Gastroesophageal sphincter (tissue), 4 donors: ENCODE results near the gene PIAS4. TPM values are rescaled to one million over a fixed set of nuclear protein-coding genes. Genes with fewer than 3 reads are reported as not detected.

Experiments
- ATAC-seq: fragments of 150-250 bp; one replicate; pipeline ENCODE4 v1.9.1; 2016; ENCODE audit warnings: mild to moderate bottlenecking, moderate library complexity
- H3K27ac ChIP-seq, 4 donors: fragments of 200-600 bp; sonication (generic) in 3 of 4; 1 replicate in 3 of 4; 2 replicates in 1 of 4; pipeline ENCODE4 v1.5.1; 2016 to 2019
- H3K27me3 ChIP-seq: fragments of 200-600 bp; sonication (generic); one replicate; pipeline ENCODE4 v1.5.1; 2019
- H3K36me3 ChIP-seq, 2 donors: fragments of 200-600 bp; sonication (generic); one replicate each; pipeline ENCODE4 v1.5.1; 2019; ENCODE audit warnings: control low read depth in 1 of 2
- H3K4me1 ChIP-seq, 3 donors: fragments of 200-600 bp; sonication (generic); 1 replicate in 2 of 3; 2 replicates in 1 of 3; pipeline ENCODE4 v1.5.1; 2016 to 2019; ENCODE audit warnings: control low read depth in 2 of 3
- H3K4me3 ChIP-seq, 2 donors: fragments of 200-600 bp; sonication (generic); one replicate each; pipeline ENCODE4 v1.5.1; 2019; ENCODE audit warnings: mild to moderate bottlenecking in 1 of 2, moderate library complexity in 1 of 2
- H3K9me3 ChIP-seq, 3 donors: fragments of 200-600 bp; sonication (generic); one replicate each; pipeline ENCODE4 v1.5.1; 2017 to 2019; ENCODE audit warnings: control low read depth in 2 of 3
- CTCF ChIP-seq, 4 experiments: fragments of 200-600 bp in 2 of 4; fragments of 450-650 bp in 2 of 4; sonication (generic) in 1 of 4; IDR thresholded peaks; one replicate each; pipeline ENCODE4 v1.5.1; 2017 to 2019; ENCODE audit warnings: antibody characterized with exemption in 4 of 4, mild to moderate bottlenecking in 2 of 4, moderate library complexity in 2 of 4
- EP300 ChIP-seq: sonication (generic); formaldehyde crosslinking; IDR thresholded peaks from one replicate; pipeline ENCODE4 v1.6.1; 2017; ENCODE audit warnings: antibody characterized with exemption, mild to moderate bottlenecking
- POLR2A ChIP-seq, 2 donors: fragments of 450-650 bp; IDR thresholded peaks; one replicate each; pipeline ENCODE4 v1.6.1; 2017; ENCODE audit warnings: antibody characterized with exemption in 2 of 2, mild to moderate bottlenecking in 2 of 2, moderate library complexity in 1 of 2
- POLR2AphosphoS5 ChIP-seq: sonication (generic); formaldehyde crosslinking; IDR thresholded peaks from one replicate; pipeline ENCODE4 v1.6.1; 2017; ENCODE audit warnings: antibody characterized with exemption
- WGBS, 2 donors: methylation state at CpG; one replicate each; pipeline ENCODE4 v1.1.5; 2018; ENCODE audit warnings: low coverage in 1 of 2; 5-methylcytosine and 5-hydroxymethylcytosine counted together
- total RNA-seq, 4 donors: library from RNA; depleted of rRNA; stranded (reverse); fragments of >200 nt; gene quantifications; one replicate each; pipeline ENCODE4 v1.1.0, GENCODE V29; 2016

The PIAS4 gene
- total RNA-seq, 4 donors from 2014 or later: 15.3 to 26.4 (median 16.8) TPM

GRCh38 chr19:4019578-4019977, 12.0 kb downstream of the PIAS4 start:
- no CpG with 5 or more reads among the region's 17 CpGs for WGBS, 2 donors
- no peaks in the 10 kb centered on the region for H3K27me3 ChIP-seq
- ATAC-seq: no peak
- peaks cover 0 to 30% of the 10 kb centered on the region in 2 donors for H3K36me3 ChIP-seq
- H3K9me3 ChIP-seq: no peaks in the 10 kb centered on the region
- peaks cover 0 to 75% (median 22%) of the 10 kb centered on the region in 3 donors for H3K4me1 ChIP-seq
- H3K27ac ChIP-seq: peak overlapping the region in 2 of 4 donors; percentile 78 to 83
- TF ChIP-seq CTCF (IDR thresholded peaks at IDR 0.05) (no peak), POLR2AphosphoS5 (peak; percentile 20)
- H3K4me3 ChIP-seq: no peak overlapping the region

GRCh38 chr19:4023600-4024398, 16.3 kb downstream of the PIAS4 start:
- WGBS, 2 donors: 79% methylated on average over 6 of the region's 34 CpGs; no CpG with 5 or more reads in 1 of the 2 donors
- no peak for TF ChIP-seq CTCF (IDR thresholded peaks at IDR 0.05)
- TF ChIP-seq POLR2A (IDR thresholded peaks at IDR 0.05): no peak
- TF ChIP-seq POLR2AphosphoS5: no peak
- no peak for TF ChIP-seq EP300
- peaks cover 0 to 37% (median 0%) of the 10 kb centered on the region in 3 donors for H3K4me1 ChIP-seq
- no peaks in the 10 kb centered on the region for H3K27me3 ChIP-seq
- no peaks in the 10 kb centered on the region for H3K9me3 ChIP-seq
- H3K4me3 ChIP-seq: no peak overlapping the region
- H3K36me3 ChIP-seq: peaks cover 0 to 57% of the 10 kb centered on the region in 2 donors
- H3K27ac ChIP-seq: peak overlapping the region in 3 of 4 donors; percentile 19 to 46 (median 27)
- ATAC-seq: peak; percentile 22

- Histone ChIP-seq H3K4me3 (no peak overlapping the region), H3K27ac (no peak overlapping the region), H3K9me3 (no peaks in the 10 kb centered on the region), H3K36me3 (peaks cover 0 to 72% of the 10 kb centered on the region in 2 donors), H3K27me3 (no peaks in the 10 kb centered on the region), H3K4me1 (peaks cover 0 to 22% (median 0%) of the 10 kb centered on the region in 3 donors)
- WGBS, 2 donors: 0% methylated on average over 1 of the region's 11 CpGs; no CpG with 5 or more reads in 1 of the 2 donors
- no peak for ATAC-seq
- TF ChIP-seq EP300 (no peak), CTCF (IDR thresholded peaks at IDR 0.05) (no peak), POLR2AphosphoS5 (no peak), POLR2A (IDR thresholded peaks at IDR 0.05) (no peak)
Observed at GRCh38 chr19:4025317-4025716, 17.8 kb downstream of the PIAS4 start.

- Histone ChIP-seq H3K27me3 (no peaks in the 10 kb centered on the region), H3K27ac (no peak overlapping the region), H3K4me1 (peaks cover 0 to 18% (median 0%) of the 10 kb centered on the region in 3 donors), H3K36me3 (peaks cover 0 to 89% of the 10 kb centered on the region in 2 donors), H3K9me3 (no peaks in the 10 kb centered on the region), H3K4me3 (no peak overlapping the region)
- ATAC-seq: no peak
- WGBS, 2 donors: 84 to 91% methylated on average over 5 to 15 of the region's 16 CpGs
- TF ChIP-seq POLR2A (IDR thresholded peaks at IDR 0.05) (no peak), CTCF (IDR thresholded peaks at IDR 0.05) (no peak), POLR2AphosphoS5 (no peak), EP300 (no peak)
Observed at GRCh38 chr19:4027146-4027545, 19.6 kb downstream of the PIAS4 start.
